Activated CD8-positive, alpha-beta memory T cell treated with anti-CD3 and anti-CD28 coated beads, Interleukin-2, amount 50 U/mL, for 24 hours (primary cell): ENCODE results near the gene HDHD3.

Experiments used
- DNase-seq: peaks from one replicate; pipeline ENCODE4 v3.0.0-alpha.2; 2020; ENCODE audit errors: extremely low read depth

The HDHD3 gene

DNA sequence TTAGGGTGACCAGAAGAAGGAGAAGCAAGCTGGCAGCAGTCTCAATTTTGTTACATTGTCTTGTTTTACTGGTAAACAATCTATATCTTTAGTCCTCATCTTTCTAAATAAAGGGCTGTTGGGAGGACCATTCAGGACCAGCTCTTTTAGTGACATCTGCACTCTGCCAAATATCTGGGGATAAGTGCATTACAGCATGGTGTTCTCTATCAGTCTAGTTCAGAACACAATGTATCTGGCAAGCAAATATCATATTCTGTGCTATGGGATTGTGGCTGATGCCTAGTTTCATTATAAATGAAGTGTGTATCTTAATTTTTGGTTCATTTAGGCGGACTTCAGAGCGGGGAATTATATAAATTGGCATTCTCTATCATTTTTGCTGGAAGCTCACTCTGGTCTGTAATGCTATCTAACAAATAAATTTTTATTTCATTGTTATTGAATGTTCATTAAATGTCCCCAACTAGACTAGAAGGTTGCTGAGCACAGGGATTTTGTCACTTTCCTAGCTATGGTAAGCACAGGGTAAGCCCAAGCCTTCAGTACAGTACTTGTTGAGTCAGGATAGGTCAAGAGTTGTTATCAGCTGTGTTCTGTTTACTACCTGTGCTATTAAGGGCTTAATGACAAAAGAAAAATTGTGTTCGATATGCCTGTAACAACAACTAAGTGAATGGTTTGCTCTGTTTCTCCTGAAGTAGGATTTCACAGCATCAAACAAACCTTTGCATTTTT, 48.6 kb downstream of the HDHD3 start:
- no peak for DNase-seq

- no peak for DNase-seq
Measured at GRCh38 chr9:113326230-113326629, 50.6 kb downstream of the HDHD3 start.
